ENCODE measurements around the gene USH1G.

The USH1G gene

GRCh38 chr17:74903671-74904070 lies 19.4 kb downstream of the USH1G start:
- no peak for DNase-seq (ENCODE audit: low read depth in 2 of 2)

- no peak for DNase-seq (ENCODE audit: low read depth in 2 of 2)
These were observed 20.0 kb downstream of the USH1G start for GRCh38 chr17:74903034-74903433.

GRCh38 chr17:74901353-74902135 lies 21.5 kb downstream of the USH1G start:
- DNase-seq (ENCODE audit: low read depth in 2 of 2): no peak

GRCh38 chr17:74900208-74900607 lies 22.8 kb downstream of the USH1G start:
- DNase-seq (ENCODE audit: low read depth in 2 of 2): no peak

GRCh38 chr17:74898376-74898946 lies 24.6 kb downstream of the USH1G start:
- no peak for DNase-seq (ENCODE audit: low read depth in 2 of 2)

- no peak for DNase-seq (ENCODE audit: low read depth in 2 of 2)
These were observed 29.0 kb downstream of the USH1G start for GRCh38 chr17:74893936-74894671.

GRCh38 chr17:74892974-74893911 lies 29.8 kb downstream of the USH1G start, which contains the start of gene FADS6:
FADS6 (minus strand) TSS chr17:74893633; CDS start chr17:74893595, 38 bp downstream.
- DNase-seq (ENCODE audit: low read depth in 2 of 2): no peak

- no peak for DNase-seq (ENCODE audit: low read depth in 2 of 2)
These were observed 30.8 kb downstream of the USH1G start for GRCh38 chr17:74892013-74892841.

GRCh38 chr17:74890554-74890953 lies 32.5 kb downstream of the USH1G start:
- DNase-seq (ENCODE audit: low read depth in 2 of 2): no peak

GRCh38 chr17:74888469-74888868 lies 34.6 kb downstream of the USH1G start:
- no peak for DNase-seq (ENCODE audit: low read depth in 2 of 2)

GRCh38 chr17:74883241-74883745 lies 39.8 kb downstream of the USH1G start:
- DNase-seq (ENCODE audit: low read depth in 2 of 2): no peak

- no peak for DNase-seq (ENCODE audit: low read depth in 2 of 2)
These were observed 40.4 kb downstream of the USH1G start for GRCh38 chr17:74882517-74883240.

- DNase-seq (ENCODE audit: low read depth in 2 of 2): no peak
These were observed 42.0 kb downstream of the USH1G start for GRCh38 chr17:74881073-74881472.

GRCh38 chr17:74879308-74879707 lies 43.7 kb downstream of the USH1G start:
- DNase-seq (ENCODE audit: low read depth in 2 of 2): no peak

GRCh38 chr17:74878658-74879057 lies 44.4 kb downstream of the USH1G start:
- DNase-seq (ENCODE audit: low read depth in 2 of 2): no peak

- DNase-seq (ENCODE audit: low read depth in 2 of 2): no peak
These were observed 45.2 kb downstream of the USH1G start for GRCh38 chr17:74877592-74878548.

GRCh38 chr17:74875977-74876593 lies 47.0 kb downstream of the USH1G start:
- DNase-seq (ENCODE audit: low read depth in 2 of 2): no peak
